ENCODE data around the gene RALGPS1.

The RALGPS1 gene

DNA sequence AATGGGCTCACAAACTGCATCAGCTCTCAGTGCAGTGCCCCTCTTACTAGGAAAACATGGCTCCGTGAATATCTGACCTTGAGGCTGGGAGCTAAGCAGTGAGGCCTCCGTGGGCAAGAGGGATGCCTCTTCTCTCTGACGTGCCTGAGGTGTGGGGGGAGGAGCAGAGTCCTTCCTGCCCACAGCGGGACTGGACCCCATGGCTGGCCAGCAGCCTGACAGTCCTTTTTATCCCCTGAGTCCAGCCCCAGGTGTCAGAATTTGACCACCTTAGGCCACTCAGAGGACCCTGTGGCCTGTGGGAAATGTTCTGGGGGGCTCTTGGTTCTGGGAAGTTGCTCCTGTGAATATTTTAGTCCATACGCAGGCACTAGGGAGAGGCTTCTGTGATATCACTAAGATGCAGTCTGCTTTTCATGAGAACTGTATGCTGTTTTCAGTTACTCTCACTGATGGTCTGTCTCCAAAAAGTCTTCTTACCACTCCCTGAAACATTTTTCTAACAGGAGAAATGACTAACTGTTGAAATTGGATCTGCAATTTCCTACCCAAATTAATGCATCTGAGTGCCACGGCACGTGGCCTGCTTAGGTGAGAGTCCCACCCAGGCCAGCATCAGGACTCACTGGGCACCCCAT lies 184.5 kb downstream of the RALGPS1 start:
- no peak for DNase-seq (ENCODE audit: low spot score)

DNA sequence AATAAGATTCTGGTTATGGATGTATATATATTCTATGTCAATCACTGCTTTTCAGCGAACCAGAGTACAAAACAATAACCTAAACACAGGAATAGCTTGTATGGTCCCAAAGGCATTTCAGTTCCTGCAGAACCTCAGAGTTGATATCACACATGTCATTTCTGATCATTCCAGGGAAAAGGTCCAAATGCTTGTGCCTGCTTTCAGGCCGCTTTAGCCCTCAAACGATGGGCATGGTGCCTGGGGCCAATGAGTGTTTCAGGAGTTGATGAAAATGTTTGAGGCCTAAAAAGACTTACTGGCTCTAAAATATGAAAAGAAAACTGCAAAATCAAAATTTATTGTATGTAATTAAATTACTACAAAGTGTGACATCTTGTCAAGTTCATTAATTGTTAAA lies 185.1 kb downstream of the RALGPS1 start:
- DNase-seq (ENCODE audit: low spot score): no peak

DNA sequence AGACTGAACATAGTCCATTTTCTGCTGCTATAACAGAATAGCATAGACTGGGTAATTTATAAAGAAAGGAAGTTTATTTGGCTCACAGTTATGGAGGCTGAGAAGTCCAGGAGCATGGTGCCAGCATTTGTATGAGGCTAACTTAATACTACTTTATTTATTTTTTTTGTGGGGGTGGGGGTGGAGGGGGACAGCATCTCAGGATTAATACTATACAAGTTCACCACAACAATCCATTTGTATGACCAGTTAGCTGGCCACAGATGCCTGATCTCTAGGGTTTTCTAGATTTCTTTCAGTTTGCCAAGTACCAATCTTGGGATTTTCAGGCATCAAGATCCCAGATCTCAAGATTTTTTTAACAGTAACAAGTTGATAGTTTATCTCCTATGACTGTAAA lies 187.6 kb downstream of the RALGPS1 start:
- no peak for DNase-seq (ENCODE audit: low spot score)

DNA sequence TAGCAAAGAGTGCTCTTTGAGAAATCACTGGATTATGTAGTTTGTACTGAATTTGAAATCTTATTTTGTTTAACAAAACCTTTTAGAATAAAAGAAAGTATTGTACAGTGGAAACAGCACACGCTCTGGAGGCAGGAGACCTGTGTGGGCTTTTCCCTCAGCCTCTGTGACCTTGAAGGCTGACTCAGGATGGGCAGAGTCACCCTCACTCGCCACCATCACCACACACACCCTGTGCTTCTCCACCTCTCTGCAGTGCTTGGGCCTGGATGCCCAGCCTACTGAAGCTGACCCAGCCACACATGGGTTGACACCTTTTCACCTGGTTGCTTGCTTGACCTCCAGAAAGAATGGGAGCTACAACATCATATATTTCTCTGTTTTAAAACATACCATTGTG lies 188.2 kb downstream of the RALGPS1 start:
- DNase-seq (ENCODE audit: low spot score): no peak

DNA sequence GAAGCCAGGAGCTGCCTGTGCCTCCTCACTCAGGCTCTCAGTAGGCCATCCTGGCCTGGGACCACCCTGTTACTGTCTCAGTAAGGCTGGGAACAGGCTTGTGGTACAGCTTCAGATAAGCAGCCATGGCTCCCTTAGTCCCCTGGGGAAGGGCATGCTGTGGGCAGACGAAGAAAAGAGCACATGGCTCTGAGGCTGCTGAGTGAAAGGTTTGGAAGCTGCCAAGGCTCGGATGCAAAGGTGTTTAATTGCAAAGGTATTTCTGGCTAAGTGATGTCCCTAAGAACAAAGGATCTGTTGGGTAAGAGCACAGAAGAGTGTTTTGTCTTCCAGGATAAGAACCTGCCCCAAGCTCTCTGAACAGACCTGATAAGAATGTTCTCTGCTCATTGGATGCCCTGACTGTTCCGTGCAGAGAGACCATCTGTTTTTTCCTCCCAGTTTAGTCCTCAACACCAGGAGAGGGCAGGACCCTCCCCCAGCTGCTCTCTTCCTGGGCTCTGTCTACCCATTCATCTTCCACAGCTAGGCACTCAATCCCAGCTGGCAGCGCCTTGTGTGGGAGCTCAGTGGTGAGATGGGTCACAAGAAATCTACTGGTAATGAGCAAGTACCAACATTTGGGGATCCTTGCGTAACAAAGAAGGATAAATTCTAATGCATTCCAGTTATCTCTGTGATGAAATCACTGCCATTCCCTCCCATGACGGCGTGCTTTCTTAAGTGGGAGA lies 190.2 kb downstream of the RALGPS1 start:
- no peak for DNase-seq (ENCODE audit: low spot score)

DNA sequence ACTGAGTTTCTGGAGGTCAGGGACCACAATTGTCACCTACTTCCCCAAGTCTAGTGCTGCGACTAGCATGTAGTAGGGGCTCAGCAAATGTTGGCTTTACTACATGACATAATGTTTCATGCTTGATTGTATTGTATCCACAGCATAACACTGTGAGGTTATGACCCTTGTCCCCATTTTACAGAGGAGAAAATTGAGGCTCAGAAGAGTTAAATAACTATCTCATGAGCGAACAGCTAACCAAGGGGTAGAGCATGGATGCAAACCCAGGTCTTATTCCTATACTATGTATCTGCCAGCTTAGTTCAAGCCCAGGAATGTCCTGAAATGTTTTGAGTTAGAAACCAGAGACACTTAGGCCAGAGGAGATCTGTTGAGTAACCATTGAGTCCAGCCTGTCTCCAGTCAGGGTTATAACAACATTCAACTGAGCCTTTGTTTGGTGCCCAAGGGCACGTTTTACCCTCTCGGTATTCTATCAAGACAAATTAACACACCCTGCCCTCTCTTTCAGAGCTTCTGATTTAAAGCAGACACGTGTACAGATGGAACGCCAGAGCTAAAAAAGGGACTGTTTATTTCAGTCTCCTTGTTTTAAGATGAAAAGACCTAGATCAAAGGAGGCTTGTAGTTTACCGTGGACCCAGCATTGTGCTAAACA lies 191.4 kb downstream of the RALGPS1 start:
- no peak for DNase-seq (ENCODE audit: low spot score)

DNA sequence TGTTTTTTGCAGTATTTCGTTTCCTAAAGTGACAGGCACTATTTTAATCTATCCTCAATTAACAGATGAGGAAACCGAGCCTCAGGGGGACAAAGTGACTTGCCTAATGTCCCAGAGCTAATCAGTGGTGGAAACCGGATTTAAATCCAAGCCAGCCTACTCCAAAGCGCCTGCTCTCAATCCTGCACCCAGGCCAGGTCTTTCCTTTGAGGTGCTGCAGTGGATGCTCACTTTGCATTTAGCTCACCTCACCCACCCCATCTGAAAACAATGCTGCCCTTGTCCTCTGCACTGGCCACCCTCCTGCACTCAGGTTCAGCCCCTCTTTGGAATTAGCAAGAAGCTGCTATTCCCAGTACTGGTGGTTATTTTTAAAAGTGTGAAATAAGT lies 191.9 kb downstream of the RALGPS1 start:
- no peak for DNase-seq (ENCODE audit: low spot score)

DNA sequence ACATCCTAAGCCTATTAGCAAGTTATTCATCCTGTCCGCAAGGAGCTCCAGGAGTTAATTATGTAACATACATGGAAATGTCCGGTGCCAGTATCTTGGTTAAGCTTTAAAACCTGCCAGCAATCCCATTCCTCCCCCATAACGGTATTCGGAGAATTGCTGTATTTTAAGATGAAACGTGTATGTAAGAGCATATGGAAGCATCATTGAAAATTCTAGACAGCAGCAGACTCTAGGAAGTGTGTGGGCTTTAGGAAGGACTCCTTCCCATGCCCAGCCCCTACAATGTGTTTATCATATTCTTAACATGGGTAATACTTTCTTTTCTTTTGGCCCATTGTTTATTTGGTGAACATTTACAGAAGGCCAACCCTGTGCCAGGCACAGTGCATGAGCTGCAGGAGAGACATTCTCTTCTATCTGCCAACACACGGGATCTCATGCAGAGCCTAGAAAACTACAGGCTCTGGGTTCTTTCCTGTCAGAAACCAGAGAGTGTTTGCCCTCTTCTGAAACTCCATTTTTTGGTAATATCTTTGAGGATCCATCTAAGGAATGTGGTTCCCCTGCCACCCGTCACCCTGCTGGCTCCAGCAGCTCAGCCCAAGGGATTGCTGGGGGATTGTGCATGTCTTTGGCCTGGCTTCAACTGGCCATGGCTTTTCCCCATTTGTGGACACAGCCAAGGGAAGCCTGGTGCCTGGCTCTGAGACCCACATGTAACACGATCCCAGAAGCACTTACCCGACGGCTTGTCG lies 192.8 kb downstream of the RALGPS1 start:
- no peak for DNase-seq (ENCODE audit: low spot score)

DNA sequence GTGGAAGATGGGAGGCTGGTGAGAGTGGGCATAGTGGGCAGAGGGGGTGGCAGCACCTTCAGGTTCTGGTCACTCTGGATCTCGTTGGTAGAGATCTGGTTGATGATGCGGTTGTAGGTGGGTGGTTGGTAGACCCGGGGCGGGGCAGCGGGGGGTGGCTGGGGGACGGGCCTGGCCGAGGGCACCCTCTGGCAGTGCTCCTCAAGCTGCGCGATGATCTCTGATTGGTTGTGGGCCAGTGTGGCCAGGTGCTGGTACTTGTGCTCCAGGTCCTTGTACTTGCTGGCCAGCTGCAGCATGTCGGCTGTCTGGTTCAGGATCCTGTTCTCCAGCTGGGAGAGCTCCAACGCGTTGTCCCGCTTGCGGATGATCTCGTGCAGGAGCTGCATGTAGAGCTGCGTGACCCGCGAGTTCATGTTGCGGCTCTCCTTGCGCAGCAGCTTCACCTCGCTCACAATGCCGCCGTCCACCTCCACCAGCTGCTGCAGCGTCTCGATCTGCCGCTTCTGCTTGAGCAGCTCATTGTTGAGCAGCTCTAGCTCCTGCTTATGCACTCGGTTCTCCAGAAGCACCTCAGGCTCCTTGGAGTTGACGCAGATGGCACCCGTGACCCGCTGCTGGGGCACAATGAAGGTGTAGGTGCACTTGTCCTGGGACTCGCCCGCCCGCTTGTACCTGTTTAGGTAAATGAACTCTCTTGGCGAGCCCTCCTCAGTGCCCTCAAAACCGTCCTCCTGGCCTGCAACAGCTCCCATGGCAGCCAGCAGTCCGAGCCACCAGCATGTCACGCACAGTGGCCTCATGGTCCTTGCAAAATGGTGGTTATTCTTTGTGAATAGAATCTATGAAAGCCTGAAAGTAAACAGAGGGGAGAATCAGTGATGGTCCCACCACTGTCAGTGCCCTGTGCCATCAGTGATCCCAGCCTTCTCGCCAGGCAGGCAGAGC lies 193.6 kb downstream of the RALGPS1 start:
- DNase-seq (ENCODE audit: low spot score): no peak

DNA sequence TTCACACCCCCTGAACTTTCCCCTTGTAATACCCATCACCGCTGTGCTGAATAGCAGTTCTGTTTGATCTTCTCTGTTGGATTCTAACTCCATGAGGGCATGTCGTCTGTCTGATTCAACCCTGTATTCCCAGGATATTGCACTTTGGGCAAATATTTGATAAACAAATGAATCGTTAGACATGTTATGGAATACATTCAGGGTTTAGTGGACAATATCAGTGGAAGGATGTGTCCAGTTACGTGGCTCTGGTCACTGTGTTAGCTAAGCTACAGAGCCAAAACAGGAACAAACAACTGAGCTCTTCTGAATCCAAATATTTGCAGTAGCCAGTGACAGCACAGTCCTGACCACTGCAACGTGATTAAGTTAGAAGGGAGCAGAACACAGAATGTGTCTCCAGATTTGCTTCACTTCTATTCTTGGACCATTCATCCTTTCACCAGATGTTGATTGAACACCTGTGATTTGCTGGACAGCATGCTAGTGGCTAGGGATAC lies 194.7 kb downstream of the RALGPS1 start:
- DNase-seq (ENCODE audit: low spot score): no peak

DNA sequence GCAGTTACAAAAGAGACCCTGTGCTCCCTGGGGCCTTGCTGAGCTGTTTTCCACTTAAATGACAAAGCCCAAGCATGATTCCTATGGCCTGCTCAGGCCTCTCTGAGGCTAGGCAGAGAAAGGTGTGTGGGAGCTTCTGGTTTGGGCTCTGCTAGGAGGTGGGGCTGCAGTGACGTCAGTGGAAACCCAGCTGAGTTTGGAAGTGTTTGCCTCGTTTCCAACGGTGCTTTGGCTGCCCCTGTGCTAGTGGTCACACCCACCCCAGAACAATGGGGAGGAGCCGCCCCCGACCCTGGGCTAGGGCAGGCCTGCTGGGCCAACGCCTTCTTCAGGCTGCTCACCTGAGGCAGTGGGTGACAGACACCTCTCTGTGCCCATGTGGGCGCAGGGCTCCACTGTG lies 197.5 kb downstream of the RALGPS1 start:
- peak; percentile 55 for DNase-seq (ENCODE audit: low spot score)

DNA sequence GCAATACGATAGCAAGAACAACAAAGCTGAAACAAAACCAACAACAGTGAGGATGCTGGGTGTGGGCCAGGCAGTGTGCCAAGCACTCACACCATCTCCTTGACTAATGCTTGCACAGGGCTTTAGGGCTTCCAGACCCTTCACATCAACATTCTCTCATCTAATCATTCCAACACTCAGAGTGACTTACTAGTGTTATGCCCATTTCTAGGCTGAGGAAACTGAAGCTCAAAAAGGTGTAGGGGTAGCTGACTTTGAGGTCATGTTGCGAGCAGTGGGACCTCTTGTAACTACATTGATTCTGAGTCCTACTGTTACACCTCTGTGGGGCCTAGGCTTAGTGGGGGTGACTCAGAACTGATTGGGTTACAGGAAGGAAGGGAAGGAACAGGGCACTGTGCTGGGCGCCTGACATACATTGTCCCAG lies 198.2 kb downstream of the RALGPS1 start:
- no peak for DNase-seq (ENCODE audit: low spot score)

DNA sequence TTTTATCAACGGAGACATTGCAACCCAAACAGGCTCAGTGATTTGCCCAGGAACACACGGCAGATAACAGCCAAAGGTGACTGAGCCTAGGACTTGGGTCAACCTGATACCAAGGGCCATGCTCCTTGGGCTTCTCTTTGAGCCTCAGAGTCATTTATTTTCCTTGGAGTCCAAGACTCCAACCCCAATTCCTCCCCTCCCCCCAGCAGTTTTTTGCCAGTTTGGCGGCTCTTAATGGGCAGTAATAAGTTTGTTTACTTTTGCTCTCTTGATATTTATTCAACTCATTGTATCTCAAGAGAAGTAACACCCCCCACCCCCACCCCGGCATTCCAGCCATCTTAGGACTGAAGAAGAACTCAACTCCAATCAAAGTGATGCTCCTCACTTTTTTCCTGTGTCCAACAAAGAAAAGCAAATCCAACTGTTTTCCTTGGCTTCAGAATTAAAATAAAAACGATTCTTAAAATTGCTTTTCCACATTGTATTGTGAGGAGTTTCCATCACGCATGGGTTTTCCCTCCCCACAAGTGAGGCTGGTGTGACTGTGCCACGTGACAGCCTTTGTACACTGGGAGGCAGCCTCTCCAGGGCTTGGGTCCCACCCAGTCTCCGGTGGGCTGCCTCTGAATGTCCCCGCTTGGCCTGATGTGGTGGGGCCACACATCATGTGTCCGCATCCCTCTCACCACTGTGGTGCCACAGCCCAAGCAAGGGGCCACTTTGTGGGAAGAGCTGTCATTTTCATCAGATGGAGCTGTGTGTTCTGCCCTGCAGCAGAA lies 198.8 kb downstream of the RALGPS1 start:
- DNase-seq (ENCODE audit: low spot score): no peak

DNA sequence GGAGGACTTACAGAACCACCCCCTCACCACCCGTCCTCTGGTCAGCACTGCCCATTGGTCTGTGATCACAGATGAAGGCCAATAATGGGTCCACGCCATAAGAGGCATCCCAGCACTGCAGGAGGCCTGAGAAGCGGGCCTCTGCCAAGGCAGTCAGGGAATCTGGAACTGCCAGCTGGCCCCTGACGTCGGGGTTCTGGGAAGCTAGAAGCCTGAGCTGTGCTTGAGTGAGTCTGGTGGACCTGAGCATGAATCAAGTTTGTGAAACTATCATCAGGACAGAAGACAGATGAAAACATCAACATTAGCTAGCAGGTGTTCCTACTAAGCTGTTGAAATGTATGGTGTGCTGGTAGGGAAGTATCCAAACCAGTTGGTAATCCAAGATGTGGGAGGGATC lies 200.0 kb downstream of the RALGPS1 start:
- DNase-seq (ENCODE audit: low spot score): no peak

DNA sequence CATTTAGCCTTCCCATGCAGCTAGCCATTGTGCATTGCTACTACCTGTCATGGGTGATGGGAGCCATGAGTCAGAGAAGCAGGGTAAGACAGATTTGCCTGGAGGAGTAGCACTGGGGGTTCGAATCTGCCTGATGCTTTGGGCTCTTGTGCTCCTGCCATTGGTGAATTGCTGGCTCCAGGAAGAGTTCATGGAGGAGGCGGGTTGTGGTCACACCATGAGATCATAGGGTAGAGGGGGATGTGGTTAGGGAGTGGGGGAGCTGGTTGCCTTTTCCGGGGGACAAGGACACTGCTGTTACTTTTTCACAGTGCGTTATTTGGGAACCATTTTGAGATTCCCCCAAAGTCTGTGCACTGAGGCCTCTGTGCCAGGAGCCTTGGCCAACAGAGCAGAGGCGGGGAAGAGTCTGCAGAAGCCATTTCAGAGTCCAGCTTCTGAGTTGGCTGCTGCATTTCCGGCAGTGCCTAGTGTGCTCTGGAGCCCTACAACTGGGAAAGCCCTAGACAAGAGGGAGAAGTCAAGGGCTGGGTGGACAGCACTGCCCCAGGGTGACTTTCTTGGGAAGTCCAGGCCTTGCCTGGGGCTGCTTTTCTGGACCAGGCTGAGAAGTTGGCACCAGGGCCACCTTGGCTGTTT lies 201.6 kb downstream of the RALGPS1 start:
- no peak for DNase-seq (ENCODE audit: low spot score)

DNA sequence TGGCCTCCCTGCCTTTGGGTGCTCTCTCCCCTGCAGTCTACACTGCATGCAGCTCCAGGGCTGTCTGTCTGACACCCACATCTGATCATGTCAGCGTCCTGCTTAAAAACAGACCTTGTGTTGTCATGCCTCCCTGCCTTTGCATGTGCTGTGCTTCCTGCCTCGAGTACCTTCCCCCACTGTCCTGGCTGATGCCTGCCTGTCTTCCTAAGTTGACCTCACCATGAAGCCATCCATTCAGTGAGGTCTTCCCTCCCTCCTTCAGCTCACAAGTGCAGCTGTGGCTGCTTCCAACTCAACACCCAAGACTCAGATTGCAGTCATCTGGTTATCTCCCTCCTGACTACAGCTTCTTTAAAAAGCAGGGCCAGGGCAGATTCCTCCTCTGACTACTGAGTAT lies 202.4 kb downstream of the RALGPS1 start:
- DNase-seq (ENCODE audit: low spot score): no peak

DNA sequence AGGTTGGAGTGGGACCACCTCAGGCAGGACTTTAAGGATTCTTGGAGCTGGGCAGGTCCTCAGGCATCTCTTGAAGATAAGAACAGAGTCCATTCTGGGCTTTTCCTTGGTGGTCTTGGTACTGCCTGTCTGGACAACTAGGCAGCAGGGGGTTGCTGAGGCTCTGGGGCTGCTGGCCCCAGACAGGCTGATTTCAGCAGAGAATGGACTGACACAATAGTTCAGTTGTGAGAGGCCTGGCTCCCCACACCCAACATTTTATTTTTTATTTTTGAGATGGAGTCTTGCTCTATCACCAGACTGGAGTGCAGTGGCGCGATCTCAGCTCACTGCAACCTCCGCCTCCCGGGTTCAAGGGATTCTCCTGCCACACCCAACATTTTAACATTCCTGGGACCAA lies 203.2 kb downstream of the RALGPS1 start:
- DNase-seq (ENCODE audit: low spot score): no peak

DNA sequence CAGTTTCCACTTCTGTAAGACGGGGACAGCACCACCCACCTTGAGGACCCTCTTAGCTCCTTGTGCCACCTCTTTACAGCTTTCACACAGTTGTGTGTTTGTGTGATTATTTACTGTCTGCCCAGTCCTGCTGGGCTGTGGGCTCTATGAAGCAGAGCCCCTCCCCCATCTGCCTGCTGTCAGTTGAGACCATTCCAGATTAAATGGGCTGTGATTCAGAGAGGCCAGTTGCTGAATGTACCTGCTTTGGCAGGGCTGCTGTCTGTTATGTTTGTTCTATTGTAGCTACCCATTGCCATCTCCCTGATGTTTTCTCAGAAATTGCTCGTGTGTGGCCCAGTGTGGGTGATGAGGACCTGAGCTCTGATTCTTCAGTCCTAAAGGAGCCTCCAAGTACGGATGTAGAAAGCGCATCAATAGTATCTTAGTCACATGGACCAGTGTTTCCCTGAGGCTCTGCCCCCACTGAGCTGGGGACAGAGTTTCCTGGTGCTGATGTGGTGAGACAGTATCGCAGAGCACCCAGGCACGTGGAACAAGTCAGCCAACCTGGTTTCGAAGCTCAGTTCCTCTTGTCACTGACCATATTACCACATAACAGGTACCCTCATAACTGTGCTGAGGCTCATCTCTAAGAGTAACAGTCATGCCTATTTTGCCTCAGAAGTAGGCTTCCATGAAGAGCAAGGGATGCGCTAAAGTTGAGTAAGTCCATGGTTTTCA lies 204.2 kb downstream of the RALGPS1 start:
- DNase-seq (ENCODE audit: low spot score): no peak

DNA sequence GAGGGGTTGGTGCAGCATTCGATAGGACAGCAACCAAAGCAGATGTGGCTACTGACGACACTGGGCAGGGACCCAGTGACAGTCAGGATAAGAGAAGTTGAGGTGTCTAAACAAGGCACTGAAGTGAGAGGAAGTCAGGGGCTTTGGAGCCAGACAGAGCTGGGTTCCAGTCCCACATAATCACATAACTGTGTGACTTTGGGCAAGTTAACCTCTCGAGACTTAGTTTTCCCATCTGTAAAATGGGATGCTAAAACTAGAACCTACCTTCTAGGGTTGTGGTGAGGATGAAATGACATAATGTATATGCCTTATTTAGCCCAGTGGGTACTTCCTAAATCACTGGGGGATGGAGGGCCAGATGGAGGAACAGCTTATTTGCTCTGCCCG lies 204.7 kb downstream of the RALGPS1 start:
- no peak for DNase-seq (ENCODE audit: low spot score)
